Heart right ventricle (tissue), 16 donors: ENCODE measurements around the gene SUMO3. TPM values are rescaled to one million over a fixed set of nuclear protein-coding genes. Genes with fewer than 3 reads are reported as not detected.

Experiments
- ATAC-seq, 8 donors: fragments of 200-7000 bp; cut with Tn5 transposase; one replicate each; pipeline ENCODE4 v1.9.1; 2020; ENCODE audit warnings: mild to moderate bottlenecking in 8 of 8, moderate library complexity in 8 of 8, moderate number of reproducible peaks in 1 of 8
- DNase-seq, 2 donors: peaks; one replicate each; pipeline ENCODE4 v3.0.0-alpha.2; 2020
- H3K27ac ChIP-seq, 10 donors: fragments of 200-600 bp; sonication (generic) in 2 of 10; one replicate each; pipeline versions ENCODE4 v1.5.0 to v1.8.0; 2020 to 2022; ENCODE audit warnings: mild to moderate bottlenecking in 3 of 10
- H3K27me3 ChIP-seq, 7 donors: fragments of 200-600 bp; one replicate each; pipeline ENCODE4 v1.8.0; 2021 to 2022; ENCODE audit warnings: mild to moderate bottlenecking in 2 of 7
- H3K36me3 ChIP-seq, 9 donors: fragments of 200-600 bp; sonication (generic) in 1 of 9; one replicate each; pipeline versions ENCODE4 v1.5.0 to v1.8.0; 2020 to 2022; ENCODE audit warnings: mild to moderate bottlenecking in 2 of 9
- H3K4me1 ChIP-seq, 9 donors: fragments of 200-600 bp; sonication (generic) in 1 of 9; one replicate each; pipeline versions ENCODE4 v1.5.0 to v1.8.0; 2020 to 2022; ENCODE audit warnings: mild to moderate bottlenecking in 4 of 9
- H3K4me3 ChIP-seq, 10 donors: fragments of 200-600 bp; sonication (generic) in 2 of 10; one replicate each; pipeline versions ENCODE4 v1.5.0 to v1.8.0; 2020 to 2022; ENCODE audit warnings: mild to moderate bottlenecking in 7 of 10, moderate library complexity in 2 of 10
- H3K9me3 ChIP-seq, 11 donors: fragments of 200-600 bp in 10 of 11; sonication (generic) in 2 of 11; one replicate each; pipeline versions ENCODE4 v1.5.0 to v1.8.0; 2013 to 2022; ENCODE audit warnings: mild to moderate bottlenecking in 2 of 11, control low read depth in 1 of 11, moderate library complexity in 1 of 11
- CTCF ChIP-seq, 9 donors: fragments of 200-600 bp; sonication (generic) in 2 of 9; IDR thresholded peaks; one replicate each; pipeline versions ENCODE4 v1.5.0 to v1.8.0; 2021 to 2022; ENCODE audit warnings: antibody characterized with exemption in 9 of 9, mild to moderate bottlenecking in 5 of 9, moderate library complexity in 1 of 9
- WGBS, 2 donors: extraction: QIAGEN DNeasy Blood & Tissue Kit; methylation state at CpG; one replicate each; pipeline ENCODE4 v1.1.7; 2013; ENCODE audit warnings: inconsistent platforms in 1 of 2; 5-methylcytosine and 5-hydroxymethylcytosine counted together
- intact Hi-C, 10 donors: fragments of 100-400 bp; cut with DNase I; formaldehyde crosslinking; loops; one replicate each; pipeline versions ENCODE4 v1.11.1 to v1.14.2; 2022
- polyA plus RNA-seq, 2 donors: library from polyadenylated mRNA; stranded (reverse); fragments of 200-250 nt; gene quantifications; one replicate each; pipeline ENCODE4 v1.2.3, GENCODE V29; 2013
- total RNA-seq, 10 donors: library from RNA; stranded (reverse); fragmentation: NEBNext Ultra II Directional in 3 of 10; extraction: Animal tissue kit (Norgen Biotek cat#: 25700) in 3 of 10; gene quantifications; one replicate each; pipeline versions ENCODE4 v1.2.1 to v1.2.4, GENCODE V29; 2021 to 2023
- donor health status: Arrhythmogenic right ventricular cardiomyopathy.
- donor health status: ischemic (EF 13 %, LVEDD 7.1; RV severe dilation, severe dysfunction).
- donor health status: healthy with polysubstance abuse.
- donor health status: DM: no; HTN: yes; CAD: no.
- donor health status: DM: no; HTN: no; CAD: no.
- donor health status: ischemic (EF 25% LVEDD 6.9; RV normal size, moderate dysfunction).
- donor health status: ischemic (EF 25% LVEDD 5.7; RV mildly dilated, moderate dysfunction).
- donor health status: healthy.
- donor health status: DM: yes; HTN: yes; CAD: no.
- donor health status: Ischemic cardiomyopathy.
- donor health status: ischemic (EF 35%, LVEDD 5.7; RV mildly dilated, moderate dysfunction).
- donor health status: nonischemic (EF 11% LVEDD 7.7; RV severe dilation, severe dysfunction).
- donor health status: DM: yes; HTN: yes; CAD: no.
- donor health status: PGD.
- donor health status: ischemic (EF 29% LVEDD 5.4; RV normal size, mild dysfunction).
- donor health status: nonischemic (EF 23%, LVEDD 6.1; RV moderate dilation, normal function).

The SUMO3 gene
- total and polyA plus RNA-seq, 12 donors, result 14.9 to 80.9 (median 70.5) TPM

- peaks cover 0 to 39% (median 0%) of the 10 kb centered on the region in 9 donors for H3K36me3 ChIP-seq
- 81 to 85% methylated on average over 5 of the region's 5 CpGs for WGBS, 2 donors
- no peaks in the 10 kb centered on the region for H3K27me3 ChIP-seq
- no peak for TF ChIP-seq CTCF (IDR thresholded peaks at IDR 0.05)
- ATAC-seq, result peak in 1 of 8 donors; percentile 38
- peaks cover 5 to 22% (median 12%) of the 10 kb centered on the region in 9 donors for H3K4me1 ChIP-seq
- no peak overlapping the region for H3K4me3 ChIP-seq
- DNase-seq, result no peak
- no peak overlapping the region for H3K27ac ChIP-seq
- H3K9me3 ChIP-seq, result no peaks in the 10 kb centered on the region
- intact Hi-C loops, result loop anchor here in 6 of 10 donors (5.0 to 10.0 kb wide), 4 partner anchors 274 to 284 kb away; no protein-coding TSS in a partner anchor
Observed at GRCh38 chr21:44791246-44791645, 26.6 kb downstream of the SUMO3 start.

GRCh38 chr21:44790368-44790767 lies 27.5 kb downstream of the SUMO3 start:
- H3K36me3 ChIP-seq, result peaks cover 0 to 36% (median 3%) of the 10 kb centered on the region in 9 donors
- H3K27me3 ChIP-seq, result no peaks in the 10 kb centered on the region
- H3K4me1 ChIP-seq, result peaks cover 5 to 27% (median 13%) of the 10 kb centered on the region in 9 donors
- H3K9me3 ChIP-seq, result no peaks in the 10 kb centered on the region
- DNase-seq, result no peak
- no peak for TF ChIP-seq CTCF (IDR thresholded peaks at IDR 0.05)
- intact Hi-C loops, result loop anchor here in 6 of 10 donors (5.0 to 10.0 kb wide), 4 partner anchors 273 to 283 kb away; no protein-coding TSS in a partner anchor
- WGBS, 2 donors, result 87 to 91% methylated on average over 3 of the region's 3 CpGs
- no peak for ATAC-seq
- H3K27ac ChIP-seq, result no peak overlapping the region
- H3K4me3 ChIP-seq, result no peak overlapping the region

- WGBS, 2 donors, result 89 to 91% methylated on average over 1 of the region's 1 CpG
- ATAC-seq (no peak), DNase-seq (no peak)
- intact Hi-C loops, result loop anchor here in 7 of 10 donors (5.0 to 10.0 kb wide), 5 partner anchors 165 to 283 kb away; partner anchors contain the start of gene KRTAP10-9 (in 1 of the 7)
- H3K36me3 ChIP-seq, result peaks cover 0 to 41% (median 3%) of the 10 kb centered on the region in 9 donors
- TF ChIP-seq CTCF (IDR thresholded peaks at IDR 0.05), result no peak
- H3K4me3 ChIP-seq, result no peak overlapping the region
- no peaks in the 10 kb centered on the region for H3K9me3 ChIP-seq
- peaks cover 4 to 27% (median 13%) of the 10 kb centered on the region in 9 donors for H3K4me1 ChIP-seq
- H3K27ac ChIP-seq, result no peak overlapping the region
- no peaks in the 10 kb centered on the region for H3K27me3 ChIP-seq
Observed at GRCh38 chr21:44789880-44790279, 28.0 kb downstream of the SUMO3 start.

- peaks cover 0 to 15% (median 4%) of the 10 kb centered on the region in 9 donors for H3K4me1 ChIP-seq
- H3K4me3 ChIP-seq, result no peak overlapping the region
- WGBS, 2 donors, result 83 to 84% methylated on average over 13 of the region's 13 CpGs
- peaks cover 0 to 57% (median 3%) of the 10 kb centered on the region in 9 donors for H3K36me3 ChIP-seq
- H3K27ac ChIP-seq, result no peak overlapping the region
- H3K9me3 ChIP-seq, result no peaks in the 10 kb centered on the region
- no peaks in the 10 kb centered on the region for H3K27me3 ChIP-seq
- intact Hi-C loops, result loop anchor here in 1 of 10 donors (10.0 kb wide), 1 partner anchor 161 kb away; the partner anchor contains the start of gene KRTAP10-9
- ATAC-seq, result no peak
- no peak for DNase-seq
- no peak for TF ChIP-seq CTCF (IDR thresholded peaks at IDR 0.05)
Observed at GRCh38 chr21:44785620-44786335, 32.1 kb downstream of the SUMO3 start.
